GM23338 (cell line): ENCODE results near the gene AFAP1. TPM values are rescaled to one million over a fixed set of nuclear protein-coding genes. Genes with fewer than 3 reads are reported as not detected.

Source experiments
- ATAC-seq: fragments of 200-7000 bp; cut with Tn5 transposase; 3 replicates; pipeline ENCODE4 v1.9.1; 2020
- DNase-seq: peaks from one replicate; pipeline ENCODE4 v3.0.0-alpha.2; 2015; ENCODE audit warnings: low spot score
- H2AFZ ChIP-seq: fragments of 200-600 bp; sonication (generic); 2 replicates; pipeline ENCODE4 v1.8.0; 2016; ENCODE audit warnings: antibody characterized with exemption, mild to moderate bottlenecking, moderate library complexity
- H3F3A ChIP-seq: fragments of 200-600 bp; sonication (generic); replicated peaks from 2 replicates; pipeline ENCODE4 v1.8.0; 2017; ENCODE audit warnings: antibody characterized with exemption, mixed run types, low read depth
- H3K27ac ChIP-seq: fragments of 200-600 bp; sonication (generic); 2 replicates; pipeline ENCODE4 v1.6.1; 2016; ENCODE audit warnings: low read depth
- H3K27me3 ChIP-seq: fragments of 200-600 bp; sonication (generic); 2 replicates; pipeline ENCODE4 v1.8.0; 2016; ENCODE audit warnings: mild to moderate bottlenecking, mixed run types, moderate library complexity; ENCODE audit not compliant: insufficient read depth
- H3K36me3 ChIP-seq: fragments of 200-600 bp; sonication (generic); 2 replicates; pipeline ENCODE4 v1.8.0; 2016; ENCODE audit warnings: mild to moderate bottlenecking; ENCODE audit not compliant: insufficient read depth
- H3K4me1 ChIP-seq: fragments of 200-600 bp; sonication (generic); 2 replicates; pipeline ENCODE4 v1.8.0; 2016; ENCODE audit warnings: mild to moderate bottlenecking, moderate library complexity; ENCODE audit not compliant: insufficient read depth
- H3K4me2 ChIP-seq: fragments of 200-600 bp; sonication (generic); 2 replicates; pipeline ENCODE4 v1.7.1; 2017; ENCODE audit warnings: mixed run types
- H3K4me3 ChIP-seq: fragments of 200-600 bp; sonication (generic); 2 replicates; pipeline ENCODE4 v1.6.1; 2016; ENCODE audit warnings: mixed run types
- H3K79me2 ChIP-seq: fragments of 200-600 bp; sonication (generic); replicated peaks from 2 replicates; pipeline ENCODE4 v1.8.0; 2017; ENCODE audit warnings: mild to moderate bottlenecking; ENCODE audit not compliant: insufficient read depth
- H3K9me2 ChIP-seq: fragments of 200-600 bp; sonication (generic); 2 replicates; pipeline ENCODE4 v1.8.0; 2017; ENCODE audit not compliant: insufficient read depth
- H4K20me1 ChIP-seq: fragments of 200-600 bp; sonication (generic); replicated peaks from 2 replicates; pipeline ENCODE4 v1.8.0; 2017; ENCODE audit warnings: mild to moderate bottlenecking; ENCODE audit not compliant: insufficient read depth
- H3K27ac Mint-ChIP-seq: 2 replicates; pipeline ENCODE4 v1.8.0; 2020; ENCODE audit warnings: inconsistent platforms, mild to moderate bottlenecking, moderate library complexity, mixed read lengths
- H3K27me3 Mint-ChIP-seq: 3 replicates; pipeline ENCODE4 v1.8.0; 2022; ENCODE audit warnings: low read depth, mild to moderate bottlenecking, moderate library complexity, mixed read lengths, inconsistent platforms; ENCODE audit not compliant: insufficient read depth, poor library complexity
- H3K36me3 Mint-ChIP-seq: 3 replicates; pipeline ENCODE4 v1.8.0; 2021; ENCODE audit warnings: low read depth, mild to moderate bottlenecking, inconsistent platforms, moderate library complexity, mixed read lengths
- H3K4me1 Mint-ChIP-seq: 3 replicates; pipeline ENCODE4 v1.8.0; 2020; ENCODE audit warnings: mild to moderate bottlenecking, inconsistent platforms, mixed read lengths
- H3K4me3 Mint-ChIP-seq: 3 replicates; pipeline ENCODE4 v1.8.0; 2021; ENCODE audit warnings: moderate library complexity, mild to moderate bottlenecking, inconsistent platforms, mixed read lengths
- H3K9me3 Mint-ChIP-seq: 3 replicates; pipeline ENCODE4 v1.8.0; 2020; ENCODE audit warnings: moderate library complexity, mild to moderate bottlenecking, inconsistent platforms, mixed read lengths
- CREB1 ChIP-seq: fragments of 250-450 bp; sonication (Bioruptor Pico); IDR thresholded peaks from 2 replicates; pipeline ENCODE4 v1.5.0; 2020; ENCODE audit warnings: low read depth, mild to moderate bottlenecking, moderate library complexity
- CTCF ChIP-seq, 2 experiments: fragments of 200-600 bp in 1 of 2; sonication (generic) in 1 of 2; conservative IDR thresholded peaks; 2 replicates each; pipeline versions ENCODE4 v1.5.1 to v1.6.1; 2016 to 2017; ENCODE audit warnings: antibody characterized with exemption in 2 of 2, low read depth in 2 of 2, mild to moderate bottlenecking in 2 of 2, moderate library complexity in 1 of 2
- ETS1 ChIP-seq: IDR thresholded peaks from 2 replicates; pipeline ENCODE4 v1.6.1; 2016; ENCODE audit warnings: antibody characterized with exemption
- EZH2 ChIP-seq: fragments of 200-600 bp; sonication (generic); IDR thresholded peaks from one replicate; pipeline ENCODE4 v1.8.0; 2017; ENCODE audit warnings: antibody characterized with exemption, mild to moderate bottlenecking, low read depth; ENCODE audit not compliant: unreplicated experiment
- EZH2phosphoT487 ChIP-seq: fragments of 200-600 bp; sonication (generic); IDR thresholded peaks from one replicate; pipeline ENCODE4 v1.8.1; 2018; ENCODE audit warnings: antibody characterized with exemption; ENCODE audit not compliant: unreplicated experiment
- JUNB ChIP-seq: IDR thresholded peaks from one replicate; pipeline ENCODE4 v1.6.1; 2016; ENCODE audit warnings: antibody characterized with exemption; ENCODE audit not compliant: unreplicated experiment
- POLR2AphosphoS5 ChIP-seq: IDR thresholded peaks from 2 replicates; pipeline ENCODE4 v1.6.1; 2016; ENCODE audit warnings: antibody characterized with exemption, low read depth
- REST ChIP-seq: IDR thresholded peaks from one replicate; pipeline ENCODE4 v1.6.1; 2018; ENCODE audit warnings: antibody characterized with exemption; ENCODE audit not compliant: unreplicated experiment
- STAT1 ChIP-seq: IDR thresholded peaks from one replicate; pipeline ENCODE4 v1.6.1; 2016; ENCODE audit warnings: antibody characterized with exemption; ENCODE audit not compliant: unreplicated experiment
- ZNF114 ChIP-seq: fragments of 250-450 bp; sonication (Bioruptor Pico); IDR thresholded peaks from 2 replicates; pipeline ENCODE4 v1.5.0; 2020; ENCODE audit warnings: mild to moderate bottlenecking, moderate library complexity
- ZNF331 ChIP-seq: fragments of 250-450 bp; sonication (Bioruptor Pico); IDR thresholded peaks from 2 replicates; pipeline ENCODE4 v1.5.0; 2020; ENCODE audit warnings: low read depth, mild to moderate bottlenecking, moderate library complexity
- polyA plus RNA-seq: library from polyadenylated mRNA; unstranded; fragments of >200 nt; fragmentation: Nextera tagmentation; extraction: Ambion mirVana; gene quantifications from 2 replicates; pipeline ENCODE4 v1.2.1, GENCODE V29; 2016
- total RNA-seq: library from RNA; depleted of rRNA; stranded (reverse); fragments of >200 nt; shearing (Covaris generic); gene quantifications from 2 replicates; pipeline ENCODE4 v1.2.3, GENCODE V29; 2014

Gene AFAP1
- total and polyA plus RNA-seq, 2 experiments from 2014 or later: 6.5 to 21.5 TPM

- TF ChIP-seq REST: no peak
These were observed 143.7 kb downstream of the AFAP1 start (continued) for GRCh38 chr4:7795983-7796382.

- ATAC-seq (no peak), DNase-seq (no peak)
- Mint-ChIP-seq H3K27ac (no peak overlapping the region), H3K4me3 (no peak overlapping the region), H3K36me3 (peaks cover 14% of the 10 kb centered on the region), H3K27me3 (no peaks in the 10 kb centered on the region), H3K4me1 (no peaks in the 10 kb centered on the region), H3K9me3 (no peaks in the 10 kb centered on the region; the same call in 1 of the 3 replicates)
- no peak overlapping the region for H3K4me3 ChIP-seq
- no peaks in the 10 kb centered on the region; the same call in 1 of the 2 replicates for H3K36me3 ChIP-seq
- 0 out of 2 replicates have a peak, but pooled peaks cover 5% of the 10 kb centered on the region for H4K20me1 ChIP-seq
- H3K9me2 ChIP-seq: no peaks in the 10 kb centered on the region
- H3K27ac ChIP-seq: no peak overlapping the region
- H2AFZ ChIP-seq: no peak overlapping the region
- H3K79me2 ChIP-seq: no peaks in the 10 kb centered on the region
- H3K4me2 ChIP-seq: no peak overlapping the region
- no peaks in the 10 kb centered on the region for H3K4me1 ChIP-seq
- H3F3A ChIP-seq: no peaks in the 10 kb centered on the region
- H3K27me3 ChIP-seq: no peaks in the 10 kb centered on the region
- TF ChIP-seq ETS1 (no peak), STAT1 (no peak), EZH2 (no peak), REST (no peak), CREB1 (CRISPR knock-in tag) (no peak), ZNF114 (CRISPR knock-in tag) (no peak), CTCF (conservative IDR thresholded peaks at IDR 0.05; ENCODE audit: low read depth in 2 of 2) (no peak), POLR2AphosphoS5 (no peak), EZH2phosphoT487 (no peak), JUNB (no peak), ZNF331 (CRISPR knock-in tag) (no peak)
These were observed 146.5 kb downstream of the AFAP1 start for GRCh38 chr4:7793186-7793585.
